Stimulated activated CD8-positive, alpha-beta memory T cell treated with anti-CD3 and anti-CD28 coated beads, Interleukin-15, amount 100 ng/mL, for 48 hours (primary cell): Measurements from ENCODE around the gene EIF1.

ENCODE experiments used
- DNase-seq, 2 donors: peaks; one replicate each; pipeline ENCODE4 v3.0.0-alpha.2; 2020; ENCODE audit warnings: low read depth in 2 of 2

The EIF1 gene

DNA sequence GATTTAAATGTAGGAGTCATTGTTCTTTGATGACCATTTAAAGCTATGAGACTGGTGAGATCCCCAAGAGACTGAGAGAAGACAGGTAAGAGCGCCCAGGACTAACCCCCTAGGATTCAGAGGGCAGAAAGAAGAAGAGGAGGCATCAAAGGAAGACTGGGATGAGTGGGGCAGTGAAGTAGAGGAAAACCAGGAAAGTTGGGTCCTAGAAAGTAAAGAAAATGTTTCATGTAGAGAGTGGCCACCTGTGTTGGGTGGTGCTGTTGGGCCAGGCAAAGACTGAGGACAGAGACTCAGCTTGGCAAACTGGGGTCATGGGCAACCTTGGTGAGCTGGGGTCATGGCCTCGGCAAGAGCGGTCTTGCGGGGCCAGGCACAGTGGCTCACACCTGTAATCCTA is 47.1 kb downstream of the EIF1 start:
- no peak for DNase-seq

DNA sequence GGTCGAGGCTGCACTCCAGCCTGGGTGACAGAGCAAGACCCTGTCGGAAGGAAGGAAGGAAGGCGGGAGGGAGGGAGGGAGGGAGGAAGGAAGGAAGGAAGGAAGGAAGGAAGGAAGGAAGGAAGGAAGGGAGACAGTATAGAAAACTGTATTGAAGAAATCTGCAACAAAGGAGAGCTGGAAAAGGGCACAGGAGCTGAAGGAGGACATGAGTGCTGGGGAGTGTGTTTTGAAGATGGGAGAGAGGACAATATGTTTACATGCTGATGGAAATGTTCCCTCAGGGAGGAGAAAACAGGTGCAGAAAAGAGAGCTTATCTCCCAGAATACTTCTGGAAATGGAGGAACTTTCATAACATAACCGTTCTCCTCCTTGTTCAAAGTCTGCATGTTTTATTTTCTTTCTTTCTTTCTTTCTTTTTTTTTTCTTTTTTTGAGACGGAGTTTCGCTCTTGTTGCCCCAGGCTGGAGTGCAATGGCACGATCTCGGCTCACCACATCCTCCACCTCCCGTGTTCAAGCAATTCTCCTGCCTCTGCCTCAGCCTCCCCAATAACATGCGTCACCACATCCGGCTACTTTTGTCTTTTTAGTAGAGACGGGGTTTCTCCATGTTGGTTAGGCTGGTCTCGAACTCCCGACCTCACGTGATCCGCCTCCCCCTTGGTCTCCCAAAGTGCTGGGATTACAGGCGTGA is 48.4 kb downstream of the EIF1 start:
- no peak for DNase-seq

DNA sequence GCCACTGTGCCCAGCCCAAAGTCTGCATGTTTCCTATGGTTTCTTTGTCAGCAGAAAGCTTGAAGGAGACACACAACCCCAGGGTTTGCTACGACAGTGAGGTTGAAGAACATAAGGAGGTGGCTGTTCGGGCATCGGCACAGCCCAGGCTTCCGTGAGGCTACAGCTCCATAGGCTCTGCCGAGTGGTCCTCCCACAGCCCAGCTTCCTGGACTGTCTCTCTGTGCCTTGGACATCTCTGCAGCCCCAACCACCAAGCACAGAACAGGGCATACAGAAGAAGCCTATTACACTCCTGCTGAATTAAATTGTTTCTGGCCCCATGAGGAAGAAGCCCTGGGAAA is 49.0 kb downstream of the EIF1 start:
- no peak for DNase-seq

DNA sequence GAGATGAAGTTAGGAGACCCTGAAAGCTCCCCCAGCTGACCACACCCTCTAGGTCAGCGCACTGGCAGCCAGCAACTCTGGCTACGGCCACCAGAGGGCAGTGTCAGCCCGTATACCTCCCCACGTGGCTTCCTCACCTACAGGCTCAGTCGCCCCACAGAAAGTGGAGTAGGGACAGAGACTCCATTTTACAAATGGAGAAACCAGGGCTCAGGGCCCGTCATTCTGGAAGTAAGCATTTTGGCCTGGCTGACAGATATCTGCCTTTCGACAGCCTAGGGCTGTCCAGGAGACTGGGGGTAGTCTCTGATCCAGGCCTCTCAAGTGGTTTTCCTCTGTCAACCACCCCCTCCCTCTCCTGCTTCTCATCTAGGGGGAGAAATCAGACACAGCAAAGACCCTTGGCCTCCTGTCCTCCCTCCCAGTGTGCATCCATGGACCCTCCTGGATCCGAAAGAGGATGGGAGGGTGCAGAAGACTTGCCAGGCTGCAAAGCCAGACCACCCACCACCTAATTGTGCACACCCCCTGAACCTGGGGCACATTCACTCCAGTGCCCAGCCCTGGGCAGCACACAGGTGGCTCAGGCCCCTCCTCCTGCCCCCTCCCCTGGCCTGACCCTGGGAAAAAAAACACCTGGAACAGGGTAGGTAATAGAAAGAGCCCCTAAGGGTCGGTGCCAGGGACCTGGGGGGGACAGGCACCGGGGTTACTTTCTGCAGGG is 49.6 kb downstream of the EIF1 start:
- peak; percentile 57 to 64 for DNase-seq

DNA sequence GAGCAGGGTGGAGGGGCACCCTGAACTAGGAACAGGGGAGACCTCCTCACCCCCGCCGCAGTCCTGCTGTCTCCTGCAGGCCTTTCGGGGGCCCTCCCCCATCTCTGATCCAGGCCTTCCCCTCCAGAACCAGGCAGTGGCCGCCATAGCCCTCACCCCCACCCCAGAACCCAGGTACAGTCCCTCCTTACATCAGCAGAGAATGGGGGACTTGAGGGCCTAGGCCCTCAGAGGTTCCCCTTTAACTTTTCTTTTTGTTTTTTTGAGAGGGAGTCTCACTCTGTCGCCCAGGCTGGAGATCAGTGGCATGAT is 50.1 kb downstream of the EIF1 start:
- DNase-seq = no peak

DNA sequence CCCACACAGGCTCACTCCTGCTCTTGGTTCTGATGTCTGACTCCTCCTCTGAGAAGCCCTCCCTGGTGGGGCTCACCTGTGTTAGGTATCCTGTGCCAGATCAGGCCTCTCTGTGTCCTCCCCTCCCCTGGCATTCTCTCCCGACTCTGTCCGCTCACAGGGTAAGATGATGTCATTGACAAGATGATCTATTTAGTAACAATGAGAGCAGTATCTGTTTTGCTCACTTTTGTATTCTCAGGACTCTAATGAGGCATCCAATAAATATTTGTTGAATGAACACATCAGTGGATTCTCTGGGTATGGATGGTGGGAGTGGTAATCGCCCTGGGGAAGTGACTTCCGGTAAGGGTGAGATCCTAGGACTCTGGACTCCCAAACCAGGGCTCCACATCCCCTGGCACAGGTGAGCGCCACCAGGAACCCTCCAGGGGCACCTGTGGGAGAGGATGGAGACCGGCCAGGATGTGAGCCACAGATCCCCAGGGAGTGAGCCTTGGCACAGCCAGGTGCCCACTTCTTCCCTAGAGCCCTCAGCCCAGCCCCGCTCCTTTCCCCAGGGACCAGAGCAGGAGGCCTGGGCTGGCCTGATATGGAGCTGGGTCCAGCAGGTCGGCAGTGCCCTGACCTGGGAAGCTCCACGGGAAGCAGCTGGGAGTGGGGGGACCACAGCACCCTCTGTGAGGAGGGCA is 51.1 kb downstream of the EIF1 start:
- no peak for DNase-seq

DNA sequence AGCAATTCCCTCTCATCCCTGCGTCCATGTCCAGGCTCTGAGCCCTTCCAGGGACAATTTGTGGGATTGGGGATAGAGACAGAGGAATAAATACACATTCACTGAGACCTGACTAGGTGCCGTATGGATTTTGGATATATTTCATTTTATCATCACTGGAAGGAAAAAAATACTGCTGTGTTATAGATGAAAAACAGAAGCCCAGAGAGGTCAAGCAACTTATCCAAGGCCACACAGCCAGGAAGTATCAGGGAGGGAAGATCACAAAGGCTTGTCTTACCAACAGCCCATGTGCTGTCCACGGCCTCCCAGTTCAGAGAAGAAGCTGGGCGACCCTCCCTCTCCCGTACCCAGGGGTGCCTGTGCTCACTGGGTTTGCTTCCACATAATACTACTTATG is 51.8 kb downstream of the EIF1 start:
- no peak for DNase-seq

DNA sequence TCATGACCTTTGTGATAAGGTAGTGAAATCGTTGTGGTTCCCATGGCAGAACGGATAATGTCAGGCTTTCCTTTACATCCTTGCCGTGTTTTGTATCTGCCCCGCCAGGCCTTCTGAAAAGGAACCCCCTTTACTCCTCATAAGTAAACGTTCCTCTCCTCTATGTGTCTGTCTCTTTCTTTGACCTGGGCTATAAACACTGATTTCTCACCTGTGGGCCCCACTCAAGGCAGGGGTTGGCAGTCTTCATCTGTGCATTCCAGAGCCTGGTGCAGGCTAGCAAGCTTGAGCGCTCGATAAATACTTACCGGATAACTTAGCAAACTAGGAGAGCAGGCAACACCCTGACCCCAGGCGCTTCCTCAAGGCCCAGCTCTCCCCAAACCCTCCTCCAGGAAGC is 53.0 kb downstream of the EIF1 start:
- DNase-seq = no peak
